ENCODE data around the gene CORO2B. TPM values are rescaled to one million over a fixed set of nuclear protein-coding genes. Genes with fewer than 3 reads are reported as not detected.

CORO2B gene
- total and polyA plus RNA-seq, 4 donors = 1.8 to 9.2 (median 5.0) TPM

DNA sequence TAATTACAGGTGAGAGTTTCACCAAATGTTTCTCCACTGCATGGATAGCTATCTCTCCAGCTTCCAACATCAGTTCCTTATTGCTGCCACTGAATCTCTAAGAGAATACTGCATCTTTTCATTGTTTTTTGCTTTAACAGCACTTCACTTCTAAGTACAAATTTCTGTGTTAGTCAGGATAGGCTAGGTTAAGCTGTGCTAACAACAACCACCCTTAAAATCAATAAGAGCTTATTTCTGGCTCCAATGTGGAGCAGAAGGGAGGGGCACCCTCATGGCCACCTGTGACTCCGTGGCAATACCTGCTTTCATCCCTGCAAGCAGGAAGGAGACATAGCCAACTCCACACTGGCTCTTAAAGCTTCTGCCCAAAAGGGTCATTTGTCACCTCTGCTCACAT is 36.4 kb upstream of the CORO2B start:
- 98 to 100% methylated on average over 1 of the region's 1 CpG for WGBS, 2 donors
- intact Hi-C loops (cut with DNase I) = loop anchor here (5.0 kb wide), 2 partner anchors 55 to 110 kb away; partner anchors contain the start of gene ITGA11 (in 1 of the 2)
- H3K27ac ChIP-seq (ENCODE audit: low read depth in 1 of 2, low read length in 2 of 2) = peak overlapping the region in 1 of 2 donors; percentile 52

GRCh38 chr15:68542771-68543164 is 36.0 kb upstream of the CORO2B start:
- Histone ChIP-seq H3K27ac (ENCODE audit: low read depth in 1 of 2, low read length in 2 of 2) (peak overlapping the region in 1 of 2 donors; percentile 52), H3K9me3 (ENCODE audit: control insufficient read depth, low read length) (no peaks in the 10 kb centered on the region), H3K4me1 (ENCODE audit: control insufficient read depth in 1 of 2, insufficient read depth in 2 of 2, low read length in 2 of 2) (peaks cover 3 to 5% of the 10 kb centered on the region in 2 donors), H3K4me3 (ENCODE audit: low read length in 2 of 2) (no peak overlapping the region), H3K36me3 (ENCODE audit: control insufficient read depth in 1 of 2, insufficient read depth in 2 of 2, low read length in 1 of 2) (no peaks in the 10 kb centered on the region), H3K27me3 (ENCODE audit: control insufficient read depth in 1 of 2, insufficient read depth in 2 of 2, low read length in 1 of 2) (no peaks in the 10 kb centered on the region)
- ATAC-seq (ENCODE audit: low FRiP score) (peak; percentile 34), DNase-seq (no peak)
- intact Hi-C loops (cut with DNase I) = loop anchor here (5.0 kb wide), 2 partner anchors 55 to 110 kb away; partner anchors contain the start of gene ITGA11 (in 1 of the 2)
- WGBS, 2 donors = 74 to 76% methylated on average over 4 of the region's 4 CpGs

More for the DNA sequence above, 36.4 kb upstream of the CORO2B start:
- no peak for ATAC-seq (ENCODE audit: low FRiP score)
- Histone ChIP-seq H3K27me3 (ENCODE audit: control insufficient read depth in 1 of 2, insufficient read depth in 2 of 2, low read length in 1 of 2) (no peaks in the 10 kb centered on the region), H3K9me3 (ENCODE audit: control insufficient read depth, low read length) (no peaks in the 10 kb centered on the region), H3K36me3 (ENCODE audit: control insufficient read depth in 1 of 2, insufficient read depth in 2 of 2, low read length in 1 of 2) (no peaks in the 10 kb centered on the region), H3K4me3 (ENCODE audit: low read length in 2 of 2) (no peak overlapping the region), H3K4me1 (ENCODE audit: control insufficient read depth in 1 of 2, insufficient read depth in 2 of 2, low read length in 2 of 2) (peaks cover 3 to 9% of the 10 kb centered on the region in 2 donors)
- DNase-seq = no peak

GRCh38 chr15:68543165-68544008 is 35.4 kb upstream of the CORO2B start:
- intact Hi-C loops (cut with DNase I) = loop anchor here (5.0 kb wide), 2 partner anchors 56 to 111 kb away; partner anchors contain the start of gene ITGA11 (in 1 of the 2)
- Histone ChIP-seq H3K9me3 (ENCODE audit: control insufficient read depth, low read length) (no peaks in the 10 kb centered on the region), H3K27me3 (ENCODE audit: control insufficient read depth in 1 of 2, insufficient read depth in 2 of 2, low read length in 1 of 2) (no peaks in the 10 kb centered on the region), H3K36me3 (ENCODE audit: control insufficient read depth in 1 of 2, insufficient read depth in 2 of 2, low read length in 1 of 2) (no peaks in the 10 kb centered on the region), H3K4me3 (ENCODE audit: low read length in 2 of 2) (no peak overlapping the region), H3K27ac (ENCODE audit: low read depth in 1 of 2, low read length in 2 of 2) (peak overlapping the region in 1 of 2 donors; percentile 52), H3K4me1 (ENCODE audit: control insufficient read depth in 1 of 2, insufficient read depth in 2 of 2, low read length in 2 of 2) (peaks cover 3 to 5% of the 10 kb centered on the region in 2 donors)
- ATAC-seq (ENCODE audit: low FRiP score) (peak; percentile 89), DNase-seq (peak; percentile 73)
- 55 to 66% methylated on average over 8 of the region's 8 CpGs for WGBS, 2 donors

- DNase-seq (no peak), ATAC-seq (ENCODE audit: low FRiP score) (no peak)
- no peaks in the 10 kb centered on the region for H3K9me3 ChIP-seq (ENCODE audit: control insufficient read depth, low read length)
- WGBS, 2 donors = 92 to 97% methylated on average over 2 of the region's 2 CpGs
- H3K4me3 ChIP-seq (ENCODE audit: low read length in 2 of 2) = no peak overlapping the region
- no peak overlapping the region for H3K27ac ChIP-seq (ENCODE audit: low read depth in 1 of 2, low read length in 2 of 2)
- no peaks in the 10 kb centered on the region for H3K36me3 ChIP-seq (ENCODE audit: control insufficient read depth in 1 of 2, insufficient read depth in 2 of 2, low read length in 1 of 2)
- intact Hi-C loops (cut with DNase I) = no loop called here
- peaks cover 3 to 5% of the 10 kb centered on the region in 2 donors for H3K4me1 ChIP-seq (ENCODE audit: control insufficient read depth in 1 of 2, insufficient read depth in 2 of 2, low read length in 2 of 2)
- no peaks in the 10 kb centered on the region for H3K27me3 ChIP-seq (ENCODE audit: control insufficient read depth in 1 of 2, insufficient read depth in 2 of 2, low read length in 1 of 2)
Observed at GRCh38 chr15:68546318-68546717, 32.5 kb upstream of the CORO2B start.

- no peaks in the 10 kb centered on the region for H3K27me3 ChIP-seq (ENCODE audit: control insufficient read depth in 1 of 2, insufficient read depth in 2 of 2, low read length in 1 of 2)
- no peak overlapping the region for H3K4me3 ChIP-seq (ENCODE audit: low read length in 2 of 2)
- H3K4me1 ChIP-seq (ENCODE audit: control insufficient read depth in 1 of 2, insufficient read depth in 2 of 2, low read length in 2 of 2) = no peaks in the 10 kb centered on the region
- intact Hi-C loops (cut with DNase I) = no loop called here
- H3K36me3 ChIP-seq (ENCODE audit: control insufficient read depth in 1 of 2, insufficient read depth in 2 of 2, low read length in 1 of 2) = no peaks in the 10 kb centered on the region
- ATAC-seq (ENCODE audit: low FRiP score) = no peak
- no peak for DNase-seq
- no peak overlapping the region for H3K27ac ChIP-seq (ENCODE audit: low read depth in 1 of 2, low read length in 2 of 2)
- WGBS, 2 donors = 92 to 93% methylated on average over 3 of the region's 3 CpGs
- no peaks in the 10 kb centered on the region for H3K9me3 ChIP-seq (ENCODE audit: control insufficient read depth, low read length)
Observed at GRCh38 chr15:68548364-68548763, 30.4 kb upstream of the CORO2B start.

- Histone ChIP-seq H3K27ac (ENCODE audit: low read depth in 1 of 2, low read length in 2 of 2) (no peak overlapping the region), H3K9me3 (ENCODE audit: control insufficient read depth, low read length) (no peaks in the 10 kb centered on the region), H3K4me1 (ENCODE audit: control insufficient read depth in 1 of 2, insufficient read depth in 2 of 2, low read length in 2 of 2) (no peaks in the 10 kb centered on the region), H3K36me3 (ENCODE audit: control insufficient read depth in 1 of 2, insufficient read depth in 2 of 2, low read length in 1 of 2) (no peaks in the 10 kb centered on the region), H3K4me3 (ENCODE audit: low read length in 2 of 2) (no peak overlapping the region), H3K27me3 (ENCODE audit: control insufficient read depth in 1 of 2, insufficient read depth in 2 of 2, low read length in 1 of 2) (no peaks in the 10 kb centered on the region)
- no peak for DNase-seq
- intact Hi-C loops (cut with DNase I) = loop anchor here (5.0 kb wide), 2 partner anchors 322 to 327 kb away; no protein-coding TSS in a partner anchor
- ATAC-seq (ENCODE audit: low FRiP score) = no peak
- WGBS, 2 donors = 70 to 72% methylated on average over 9 of the region's 9 CpGs
Observed at GRCh38 chr15:68550004-68550403, 28.8 kb upstream of the CORO2B start.

- no peaks in the 10 kb centered on the region for H3K36me3 ChIP-seq (ENCODE audit: control insufficient read depth in 1 of 2, insufficient read depth in 2 of 2, low read length in 1 of 2)
- ATAC-seq (ENCODE audit: low FRiP score) (peak; percentile 74), DNase-seq (peak; percentile 75 to 91)
- no peaks in the 10 kb centered on the region for H3K4me1 ChIP-seq (ENCODE audit: control insufficient read depth in 1 of 2, insufficient read depth in 2 of 2, low read length in 2 of 2)
- whole genome bisulfite sequencing, 2 donors = 45% methylated on average over 20 of the region's 20 CpGs
- no peaks in the 10 kb centered on the region for H3K27me3 ChIP-seq (ENCODE audit: control insufficient read depth in 1 of 2, insufficient read depth in 2 of 2, low read length in 1 of 2)
- no peak overlapping the region for H3K4me3 ChIP-seq (ENCODE audit: low read length in 2 of 2)
- no peaks in the 10 kb centered on the region for H3K9me3 ChIP-seq (ENCODE audit: control insufficient read depth, low read length)
- H3K27ac ChIP-seq (ENCODE audit: low read depth in 1 of 2, low read length in 2 of 2) = no peak overlapping the region
- intact Hi-C loops (cut with DNase I) = loop anchor here (5.0 kb wide), 2 partner anchors 322 to 327 kb away; no protein-coding TSS in a partner anchor
Observed at GRCh38 chr15:68550498-68551295, 28.1 kb upstream of the CORO2B start.

DNA sequence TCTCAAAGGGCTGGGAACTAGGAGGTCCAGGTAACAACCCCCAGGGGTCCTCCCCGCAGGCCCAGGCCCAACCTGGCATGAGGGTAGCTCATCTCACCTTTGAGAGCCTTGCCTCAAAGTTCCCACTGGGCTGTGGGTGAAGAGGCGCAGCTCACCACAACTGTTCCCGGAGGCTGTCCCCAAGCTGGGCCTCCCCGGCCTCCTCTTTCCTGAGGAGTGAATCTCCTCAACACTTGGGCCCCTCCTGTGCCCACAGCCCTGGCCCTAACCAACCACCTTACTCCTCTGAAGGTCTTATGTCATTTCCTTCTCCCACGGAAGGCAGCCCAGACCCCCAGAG is 27.5 kb upstream of the CORO2B start:
- no peak overlapping the region for H3K27ac ChIP-seq (ENCODE audit: low read depth in 1 of 2, low read length in 2 of 2)
- no peak overlapping the region for H3K4me3 ChIP-seq (ENCODE audit: low read length in 2 of 2)
- H3K27me3 ChIP-seq (ENCODE audit: control insufficient read depth in 1 of 2, insufficient read depth in 2 of 2, low read length in 1 of 2) = no peaks in the 10 kb centered on the region
- intact Hi-C loops (cut with DNase I) = loop anchor here (5.0 kb wide), 2 partner anchors 321 to 326 kb away; no protein-coding TSS in a partner anchor
- ATAC-seq (ENCODE audit: low FRiP score) = no peak
- no peaks in the 10 kb centered on the region for H3K4me1 ChIP-seq (ENCODE audit: control insufficient read depth in 1 of 2, insufficient read depth in 2 of 2, low read length in 2 of 2)
- 83 to 88% methylated on average over 5 of the region's 5 CpGs for WGBS, 2 donors
- no peaks in the 10 kb centered on the region for H3K36me3 ChIP-seq (ENCODE audit: control insufficient read depth in 1 of 2, insufficient read depth in 2 of 2, low read length in 1 of 2)
- no peaks in the 10 kb centered on the region for H3K9me3 ChIP-seq (ENCODE audit: control insufficient read depth, low read length)
- no peak for DNase-seq
